Measurements from ENCODE around the gene TLCD5.

TLCD5 gene

GRCh38 chr11:120308081-120308480, 17.0 kb upstream of the TLCD5 start:
- DNase-seq (ENCODE audit: low spot score), result no peak

GRCh38 chr11:120310870-120311269, 14.2 kb upstream of the TLCD5 start:
- DNase-seq (ENCODE audit: low spot score), result no peak

GRCh38 chr11:120314861-120315260, 10.2 kb upstream of the TLCD5 start:
- DNase-seq (ENCODE audit: low spot score), result no peak

- no peak for DNase-seq (ENCODE audit: low spot score)
These were observed 8.0 kb upstream of the TLCD5 start for GRCh38 chr11:120316880-120317688.

- DNase-seq (ENCODE audit: low spot score), result no peak
These were observed 7.2 kb upstream of the TLCD5 start for GRCh38 chr11:120317689-120318480.

- DNase-seq (ENCODE audit: low spot score), result no peak
These were observed 6.2 kb upstream of the TLCD5 start for GRCh38 chr11:120318906-120319305.

- peak; percentile 69 for DNase-seq (ENCODE audit: low spot score)
These were observed 1.1 kb downstream of the TLCD5 start for GRCh38 chr11:120326228-120326627.

- DNase-seq (ENCODE audit: low spot score), result no peak
These were observed 1.8 kb downstream of the TLCD5 start for GRCh38 chr11:120326845-120327281.

GRCh38 chr11:120327311-120327710, 2.2 kb downstream of the TLCD5 start:
- no peak for DNase-seq (ENCODE audit: low spot score)

- no peak for DNase-seq (ENCODE audit: low spot score)
These were observed 4.5 kb downstream of the TLCD5 start for GRCh38 chr11:120329556-120329955.

GRCh38 chr11:120330045-120330444, 4.9 kb downstream of the TLCD5 start:
- DNase-seq (ENCODE audit: low spot score), result no peak

- DNase-seq (ENCODE audit: low spot score), result peak; percentile 79
These were observed 6.3 kb downstream of the TLCD5 start for GRCh38 chr11:120331301-120331996.

GRCh38 chr11:120332822-120333716, 8.0 kb downstream of the TLCD5 start:
- DNase-seq (ENCODE audit: low spot score), result no peak

- no peak for DNase-seq (ENCODE audit: low spot score)
These were observed 8.7 kb downstream of the TLCD5 start for GRCh38 chr11:120333801-120334200.

GRCh38 chr11:120334332-120334731, 9.2 kb downstream of the TLCD5 start:
- no peak for DNase-seq (ENCODE audit: low spot score)

GRCh38 chr11:120334894-120335462, 9.9 kb downstream of the TLCD5 start:
- peak; percentile 72 for DNase-seq (ENCODE audit: low spot score)

GRCh38 chr11:120335556-120335907, 10.4 kb downstream of the TLCD5 start:
- DNase-seq (ENCODE audit: low spot score), result no peak

GRCh38 chr11:120335908-120336640, 11.0 kb downstream of the TLCD5 start, which contains the start of gene ARHGEF12:
ARHGEF12 (plus strand) TSS chr11:120336413; CDS start chr11:120337244, 831 bp downstream.
- peak; percentile 95 for DNase-seq (ENCODE audit: low spot score)

- peak; percentile 66 for DNase-seq (ENCODE audit: low spot score)
These were observed 11.7 kb downstream of the TLCD5 start for GRCh38 chr11:120336641-120337354.
